Right lobe of liver (tissue), 6 donors: ENCODE results near the gene FILIP1L. TPM values are rescaled to one million over a fixed set of nuclear protein-coding genes. Genes with fewer than 3 reads are reported as not detected.

ENCODE experiments used
- ATAC-seq, 4 donors: fragments of 200-7000 bp; cut with Tn5 transposase; one replicate each; pipeline ENCODE4 v1.9.1; 2020; ENCODE audit warnings: mild to moderate bottlenecking in 4 of 4, moderate library complexity in 4 of 4
- DNase-seq, 3 donors: peaks; one replicate each; pipeline ENCODE4 v3.0.0-alpha.2; 2020
- H3K27ac ChIP-seq, 3 donors: fragments of 200-600 bp; one replicate each; pipeline ENCODE4 v1.8.0; 2022
- H3K27me3 ChIP-seq, 2 donors: fragments of 200-600 bp; one replicate each; pipeline ENCODE4 v1.8.0; 2022
- H3K36me3 ChIP-seq, 4 donors: fragments of 200-600 bp; sonication (generic) in 1 of 4; one replicate each; pipeline versions ENCODE4 v1.5.1 to v1.8.0; 2017 to 2022; ENCODE audit warnings: control low read depth in 1 of 4
- H3K4me1 ChIP-seq, 4 donors: fragments of 200-600 bp; sonication (generic) in 1 of 4; one replicate each; pipeline versions ENCODE4 v1.5.1 to v1.8.0; 2017 to 2022; ENCODE audit warnings: control low read depth in 1 of 4
- H3K4me3 ChIP-seq, 3 donors: fragments of 200-600 bp; one replicate each; pipeline ENCODE4 v1.8.0; 2022
- H3K9me3 ChIP-seq, 4 donors: fragments of 200-600 bp; sonication (generic) in 1 of 4; one replicate each; pipeline versions ENCODE4 v1.5.1 to v1.8.0; 2017 to 2022; ENCODE audit warnings: control low read depth in 1 of 4
- POLR2A ChIP-seq: fragments of 450-650 bp; IDR thresholded peaks from one replicate; pipeline ENCODE4 v1.6.1; 2017; ENCODE audit warnings: antibody characterized with exemption, mild to moderate bottlenecking
- WGBS: methylation state at CpG from one replicate; pipeline ENCODE4 v1.1.6; 2018; ENCODE audit warnings: low coverage, low lambda C conversion rate; ENCODE audit not compliant: insufficient coverage; ENCODE audit errors: missing lambda C conversion rate; 5-methylcytosine and 5-hydroxymethylcytosine counted together
- intact Hi-C, 2 donors: fragments of 100-400 bp; cut with DNase I; formaldehyde crosslinking; loops; one replicate each; pipeline versions ENCODE4 v1.11.2 to v1.14.1; 2022
- total RNA-seq, 6 experiments: library from RNA; depleted of rRNA in 2 of 6; stranded (reverse); fragments of >200 nt in 2 of 6; fragmentation: NEBNext Ultra II Directional in 3 of 6; extraction: Animal tissue kit (Norgen Biotek cat#: 25700) in 3 of 6; gene quantifications; one replicate each; pipeline versions ENCODE4 v1.1.0 to v1.2.4, GENCODE V29; 2016 to 2023
- TF ChIP-seq, protein P1 (sequence below), 4 donors: fragments of 200-600 bp in 3 of 4; fragments of 450-650 bp in 1 of 4; IDR thresholded peaks; one replicate each; pipeline versions ENCODE4 v1.5.1 to v1.8.0; 2016 to 2022; ENCODE audit warnings: antibody characterized with exemption in 4 of 4, mild to moderate bottlenecking in 2 of 4
- donor health status: DM: no; HTN: yes; CAD: no.
- donor health status: DM: no; HTN: no; CAD: no.
- donor health status: DM: no; HTN: no; CAD: no.
- donor health status: DM: no; HTN: yes; CAD: no.
- donor health status: DM: no; HTN: yes; CAD: no.

Gene FILIP1L
- total RNA-seq, 6 experiments from 2014 or later, result 0.97 to 10.8 (median 3.6) TPM

GRCh38 chr3:99921377-99921695 lies 193.0 kb downstream of the FILIP1L start:
- no peak for DNase-seq
- ATAC-seq, result no peak
- intact Hi-C loops, result no loop called here
- 80% methylated on average over 1 of the region's 1 CpG for WGBS
- TF ChIP-seq, protein P1, sequence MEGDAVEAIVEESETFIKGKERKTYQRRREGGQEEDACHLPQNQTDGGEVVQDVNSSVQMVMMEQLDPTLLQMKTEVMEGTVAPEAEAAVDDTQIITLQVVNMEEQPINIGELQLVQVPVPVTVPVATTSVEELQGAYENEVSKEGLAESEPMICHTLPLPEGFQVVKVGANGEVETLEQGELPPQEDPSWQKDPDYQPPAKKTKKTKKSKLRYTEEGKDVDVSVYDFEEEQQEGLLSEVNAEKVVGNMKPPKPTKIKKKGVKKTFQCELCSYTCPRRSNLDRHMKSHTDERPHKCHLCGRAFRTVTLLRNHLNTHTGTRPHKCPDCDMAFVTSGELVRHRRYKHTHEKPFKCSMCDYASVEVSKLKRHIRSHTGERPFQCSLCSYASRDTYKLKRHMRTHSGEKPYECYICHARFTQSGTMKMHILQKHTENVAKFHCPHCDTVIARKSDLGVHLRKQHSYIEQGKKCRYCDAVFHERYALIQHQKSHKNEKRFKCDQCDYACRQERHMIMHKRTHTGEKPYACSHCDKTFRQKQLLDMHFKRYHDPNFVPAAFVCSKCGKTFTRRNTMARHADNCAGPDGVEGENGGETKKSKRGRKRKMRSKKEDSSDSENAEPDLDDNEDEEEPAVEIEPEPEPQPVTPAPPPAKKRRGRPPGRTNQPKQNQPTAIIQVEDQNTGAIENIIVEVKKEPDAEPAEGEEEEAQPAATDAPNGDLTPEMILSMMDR (IDR thresholded peaks at IDR 0.05), result no peak
- no peak for TF ChIP-seq POLR2A
- peaks cover 0 to 19% (median 3%) of the 10 kb centered on the region in 4 donors for H3K4me1 ChIP-seq
- H3K27ac ChIP-seq, result peak overlapping the region; percentile 56 to 82 (median 78)
- no peak overlapping the region for H3K4me3 ChIP-seq
- no peaks in the 10 kb centered on the region for H3K36me3 ChIP-seq
- H3K9me3 ChIP-seq, result no peaks in the 10 kb centered on the region
- no peaks in the 10 kb centered on the region for H3K27me3 ChIP-seq

- Histone ChIP-seq H3K4me1 (peaks cover 0 to 19% (median 3%) of the 10 kb centered on the region in 4 donors), H3K27ac (peak overlapping the region; percentile 56 to 82 (median 78)), H3K27me3 (no peaks in the 10 kb centered on the region), H3K9me3 (no peaks in the 10 kb centered on the region), H3K4me3 (no peak overlapping the region), H3K36me3 (no peaks in the 10 kb centered on the region)
- TF ChIP-seq POLR2A, result no peak
- TF ChIP-seq, protein P1 (IDR thresholded peaks at IDR 0.05), result no peak
- WGBS, result 19% methylated on average over 10 of the region's 10 CpGs
- ATAC-seq, result peak; percentile 92 to 96 (median 94)
- intact Hi-C loops, result no loop called here
- DNase-seq, result peak; percentile 82 to 90 (median 86)
Measured at GRCh38 chr3:99920481-99921376, 193.6 kb downstream of the FILIP1L start.

- intact Hi-C loops, result no loop called here
- no peaks in the 10 kb centered on the region for H3K9me3 ChIP-seq
- H3K4me3 ChIP-seq, result no peak overlapping the region
- H3K27me3 ChIP-seq, result no peaks in the 10 kb centered on the region
- DNase-seq (no peak), ATAC-seq (no peak)
- TF ChIP-seq POLR2A, result no peak
- TF ChIP-seq, protein P1 (IDR thresholded peaks at IDR 0.05), result no peak
- peaks cover 0 to 19% (median 3%) of the 10 kb centered on the region in 4 donors for H3K4me1 ChIP-seq
- no peaks in the 10 kb centered on the region for H3K36me3 ChIP-seq
- peak overlapping the region in 1 of 3 donors; percentile 78 for H3K27ac ChIP-seq
Measured at GRCh38 chr3:99919694-99920093, 194.6 kb downstream of the FILIP1L start.

DNA sequence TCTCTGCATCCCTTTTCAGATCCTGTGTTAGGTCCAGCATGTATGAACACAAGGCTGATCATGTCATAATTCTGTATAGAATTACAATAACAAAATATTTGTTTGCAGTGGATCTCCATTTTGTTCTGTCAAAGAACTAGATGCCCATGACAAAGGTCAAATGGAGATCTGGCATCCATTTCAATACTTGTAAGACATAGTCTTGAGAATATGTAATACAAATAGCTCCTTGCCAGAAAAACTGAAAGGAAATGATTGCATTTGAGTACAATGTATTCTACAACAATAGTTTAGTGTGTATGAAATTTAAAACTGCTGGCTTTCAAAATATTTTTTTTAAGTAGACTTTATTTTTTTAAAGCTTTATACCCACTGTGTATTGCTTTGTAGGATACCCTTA lies 195.6 kb downstream of the FILIP1L start:
- no peaks in the 10 kb centered on the region for H3K9me3 ChIP-seq
- H3K4me3 ChIP-seq, result no peak overlapping the region
- TF ChIP-seq, protein P1 (IDR thresholded peaks at IDR 0.05), result no peak
- TF ChIP-seq POLR2A, result no peak
- DNase-seq (no peak), ATAC-seq (no peak)
- peaks cover 0 to 19% (median 3%) of the 10 kb centered on the region in 4 donors for H3K4me1 ChIP-seq
- no peak overlapping the region for H3K27ac ChIP-seq
- H3K27me3 ChIP-seq, result no peaks in the 10 kb centered on the region
- no peaks in the 10 kb centered on the region for H3K36me3 ChIP-seq
- intact Hi-C loops, result no loop called here
